Caco-2 (cell line): Measurements from ENCODE around the gene SLC25A17. TPM values are rescaled to one million over a fixed set of nuclear protein-coding genes. Genes with fewer than 3 reads are reported as not detected.
A peak's percentile ranks its signal among the peaks of the same experiment; 100 is the strongest.
"Not testable (repeated sequence)": the region's sequence is repeated elsewhere in the genome, so short reads cannot be mapped to it uniquely, and the experiment has no call there.

Experiments used
- BruUV-seq: library from RNA; stranded (reverse); fragments of 400-500 nt; replicated peaks from 2 replicates; lab custom pipeline; 2021; lab: Mats Ljungman, UMichigan
- CTCF ChIA-PET: fragments of 300-600 bp; sonication (Branson Sonifier 250); formaldehyde crosslinking; loops from one replicate; lab custom pipeline; 2022; ENCODE audit warnings: antibody characterized with exemption; lab: Charles Lee
- POLR2A ChIA-PET: fragments of 300-600 bp; sonication (Branson Sonifier 250); formaldehyde crosslinking; loops from one replicate; lab custom pipeline; 2022; ENCODE audit warnings: antibody characterized with exemption; lab: Charles Lee
- DNase-seq, 2 experiments: peaks; one replicate each; pipeline versions ENCODE4 v3.0.0 to v3.0.0-alpha.2; 2020 to 2022
- H3K27me3 ChIP-seq: replicated peaks from 2 replicates; pipeline ENCODE4 v1.6.0; 2011; ENCODE audit warnings: low read length; ENCODE audit not compliant: control insufficient read depth, insufficient read depth
- H3K36me3 ChIP-seq: 2 replicates; pipeline ENCODE4 v1.5.1; 2011; ENCODE audit warnings: low read length; ENCODE audit not compliant: control insufficient read depth, insufficient read depth
- H3K4me1 ChIP-seq: fragments of 250-450 bp; sonication (Bioruptor Pico); 2 replicates; pipeline ENCODE4 v1.5.1; 2020; ENCODE audit warnings: mild to moderate bottlenecking
- H3K4me3 ChIP-seq: 2 replicates; pipeline ENCODE4 v1.5.1; 2011; ENCODE audit warnings: low read depth, mild to moderate bottlenecking, control low read depth, low read length
- H3K9me3 ChIP-seq: fragments of 250-450 bp; sonication (Bioruptor Pico); 2 replicates; pipeline ENCODE4 v1.5.1; 2020; ENCODE audit warnings: mild to moderate bottlenecking, moderate library complexity
- H3K27ac Mint-ChIP-seq: one replicate; pipeline ENCODE4 v1.8.0; 2022; ENCODE audit warnings: mixed read lengths; ENCODE audit not compliant: unreplicated experiment
- H3K27me3 Mint-ChIP-seq: one replicate; pipeline ENCODE4 v1.8.0; 2022; ENCODE audit warnings: mixed read lengths; ENCODE audit not compliant: insufficient read depth, unreplicated experiment
- H3K36me3 Mint-ChIP-seq: one replicate; pipeline ENCODE4 v1.8.0; 2022; ENCODE audit warnings: mild to moderate bottlenecking, mixed read lengths; ENCODE audit not compliant: insufficient read depth, unreplicated experiment
- H3K4me1 Mint-ChIP-seq: one replicate; pipeline ENCODE4 v1.8.0; 2022; ENCODE audit warnings: low read depth, mixed read lengths; ENCODE audit not compliant: unreplicated experiment
- H3K4me3 Mint-ChIP-seq: one replicate; pipeline ENCODE4 v1.8.0; 2022; ENCODE audit warnings: mild to moderate bottlenecking, moderate library complexity, mixed read lengths; ENCODE audit not compliant: unreplicated experiment
- H3K9me3 Mint-ChIP-seq: one replicate; pipeline ENCODE4 v1.8.0; 2022; ENCODE audit warnings: mixed read lengths; ENCODE audit not compliant: unreplicated experiment
- intact Hi-C: fragments of 100-400 bp; cut with micrococcal nuclease; formaldehyde crosslinking; loops from one replicate; pipeline ENCODE4 v1.10.0; 2022; ENCODE audit not compliant: unreplicated experiment
- total RNA-seq: library from RNA; stranded (reverse); gene quantifications from 2 replicates; pipeline ENCODE4 v1.2.3, GENCODE V29; 2022
- TF ChIP-seq, protein P1 (sequence below), 2 experiments: fragments of 200-600 bp in 1 of 2; IDR thresholded peaks; 1 replicate in 1 of 2; 2 replicates in 1 of 2; pipeline versions ENCODE4 v1.5.1 to v1.8.0; 2011 to 2022; ENCODE audit warnings: antibody characterized with exemption in 1 of 2, control low read depth in 1 of 2, inconsistent platforms in 1 of 2, low read depth in 1 of 2, low read length in 1 of 2, mild to moderate bottlenecking in 1 of 2, moderate library complexity in 1 of 2; ENCODE audit not compliant: insufficient read depth in 1 of 2, severe bottlenecking in 1 of 2, unreplicated experiment in 1 of 2

The SLC25A17 gene
- total RNA-seq, 1 experiment from 2014 or later, result 23.1 TPM

DNA sequence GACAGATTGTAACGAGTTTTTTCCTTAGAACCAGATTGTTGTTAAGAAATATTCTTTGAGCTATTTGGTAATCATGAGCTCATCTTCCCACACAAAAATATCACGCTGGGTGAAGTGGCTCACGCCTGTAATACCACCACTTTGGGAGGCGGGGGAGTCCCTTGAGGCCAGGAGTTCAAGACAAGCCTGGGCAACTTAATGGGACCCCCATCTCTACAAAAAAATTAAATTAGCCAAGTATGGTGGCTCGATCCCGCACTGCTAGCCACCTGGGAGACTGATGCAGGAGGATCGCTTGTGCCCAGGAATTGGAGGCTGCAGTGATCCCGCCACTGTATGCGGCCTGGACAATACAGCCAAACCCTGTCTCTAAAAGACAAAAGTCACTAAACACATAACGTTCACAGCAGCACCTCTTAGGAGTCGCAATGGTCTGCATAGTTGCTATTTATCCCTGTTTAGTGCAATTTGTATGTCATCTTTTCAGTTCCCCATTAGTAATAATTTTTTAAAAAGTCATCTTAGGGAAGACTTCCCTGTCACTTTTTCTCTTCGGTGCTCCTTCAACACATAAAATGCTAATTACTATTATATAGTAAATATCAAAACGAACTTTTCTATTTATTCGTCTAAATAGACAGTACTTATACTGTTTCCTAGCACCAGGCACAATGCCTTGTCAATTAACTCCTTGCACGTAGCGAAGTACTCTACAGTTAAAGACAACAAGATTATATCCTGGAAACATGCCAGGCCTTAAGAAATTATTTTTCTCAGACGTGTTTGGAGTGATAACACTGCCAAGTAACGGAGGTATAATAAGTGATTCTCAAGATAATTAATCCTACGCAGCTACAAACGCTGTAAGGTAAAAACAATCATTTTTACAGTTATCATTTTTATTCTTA lies 36.2 kb upstream of the SLC25A17 start:
- TF ChIP-seq, protein P1, sequence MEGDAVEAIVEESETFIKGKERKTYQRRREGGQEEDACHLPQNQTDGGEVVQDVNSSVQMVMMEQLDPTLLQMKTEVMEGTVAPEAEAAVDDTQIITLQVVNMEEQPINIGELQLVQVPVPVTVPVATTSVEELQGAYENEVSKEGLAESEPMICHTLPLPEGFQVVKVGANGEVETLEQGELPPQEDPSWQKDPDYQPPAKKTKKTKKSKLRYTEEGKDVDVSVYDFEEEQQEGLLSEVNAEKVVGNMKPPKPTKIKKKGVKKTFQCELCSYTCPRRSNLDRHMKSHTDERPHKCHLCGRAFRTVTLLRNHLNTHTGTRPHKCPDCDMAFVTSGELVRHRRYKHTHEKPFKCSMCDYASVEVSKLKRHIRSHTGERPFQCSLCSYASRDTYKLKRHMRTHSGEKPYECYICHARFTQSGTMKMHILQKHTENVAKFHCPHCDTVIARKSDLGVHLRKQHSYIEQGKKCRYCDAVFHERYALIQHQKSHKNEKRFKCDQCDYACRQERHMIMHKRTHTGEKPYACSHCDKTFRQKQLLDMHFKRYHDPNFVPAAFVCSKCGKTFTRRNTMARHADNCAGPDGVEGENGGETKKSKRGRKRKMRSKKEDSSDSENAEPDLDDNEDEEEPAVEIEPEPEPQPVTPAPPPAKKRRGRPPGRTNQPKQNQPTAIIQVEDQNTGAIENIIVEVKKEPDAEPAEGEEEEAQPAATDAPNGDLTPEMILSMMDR (IDR thresholded peaks at IDR 0.05; ENCODE audit: insufficient read depth in 1 of 2, low read depth in 1 of 2, low read length in 1 of 2, severe bottlenecking in 1 of 2, unreplicated experiment in 1 of 2), result no peak
- H3K9me3 Mint-ChIP-seq, result no peaks in the 10 kb centered on the region
- H3K4me3 Mint-ChIP-seq, result peak overlapping the region; percentile 98
- no peaks in the 10 kb centered on the region for H3K27me3 Mint-ChIP-seq
- intact Hi-C loops, result loop anchor here (5.0 kb wide), 1 partner anchor 42 kb away; no protein-coding TSS in a partner anchor
- POLR2A ChIA-PET, result interaction anchor here (0.9 kb wide), 1 partner anchor 22 kb away, joined by 9 read pairs; no protein-coding TSS in a partner anchor
- Histone ChIP-seq H3K4me3 (peak overlapping the region; percentile 56), H3K9me3 (no peaks in the 10 kb centered on the region), H3K4me1 (peaks cover 37% of the 10 kb centered on the region), H3K36me3 (no peaks in the 10 kb centered on the region; the same call in 1 of the 2 replicates), H3K27me3 (no peaks in the 10 kb centered on the region)
- peaks cover 6% of the 10 kb centered on the region for H3K4me1 Mint-ChIP-seq
- CTCF ChIA-PET, result interaction anchor here (2.6 kb wide), 1 partner anchor 44 kb away, joined by 16 read pairs; no protein-coding TSS in a partner anchor
- H3K27ac Mint-ChIP-seq, result peak overlapping the region; percentile 100
- peaks cover 42% of the 10 kb centered on the region for H3K36me3 Mint-ChIP-seq
- no peak for DNase-seq
- TSS peak; percentile 33 for BruUV-seq

DNA sequence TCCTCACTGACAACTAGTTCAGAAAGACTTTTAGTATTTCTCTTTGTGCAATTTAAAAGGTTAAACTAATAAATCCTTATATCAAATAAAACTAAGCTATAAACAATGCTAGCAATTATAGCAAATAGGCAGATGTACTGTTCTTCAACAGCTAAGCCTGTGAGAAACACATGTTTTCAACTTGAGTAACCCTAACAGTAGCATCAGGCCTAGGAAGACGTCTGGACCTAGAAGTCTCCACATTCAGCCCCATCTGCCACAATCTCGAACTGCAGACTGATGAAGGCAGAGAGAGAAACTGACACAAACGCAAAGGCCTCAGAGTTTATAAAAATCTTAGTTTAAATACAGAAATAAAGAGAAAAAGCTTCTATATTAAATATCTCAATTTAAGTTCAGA lies 34.8 kb upstream of the SLC25A17 start:
- Histone ChIP-seq H3K4me3 (no peak overlapping the region), H3K4me1 (peaks cover 37% of the 10 kb centered on the region), H3K36me3 (no peaks in the 10 kb centered on the region; the same call in 1 of the 2 replicates), H3K9me3 (no peaks in the 10 kb centered on the region), H3K27me3 (no peaks in the 10 kb centered on the region)
- Mint-ChIP-seq H3K4me1 (peaks cover 6% of the 10 kb centered on the region), H3K27me3 (no peaks in the 10 kb centered on the region), H3K9me3 (no peaks in the 10 kb centered on the region), H3K4me3 (peak overlapping the region; percentile 98), H3K27ac (no peak overlapping the region), H3K36me3 (peaks cover 55% of the 10 kb centered on the region)
- ChIA-PET POLR2A (no interaction called here), CTCF (no interaction called here)
- TF ChIP-seq, protein P1 (IDR thresholded peaks at IDR 0.05; ENCODE audit: insufficient read depth in 1 of 2, low read depth in 1 of 2, low read length in 1 of 2, severe bottlenecking in 1 of 2, unreplicated experiment in 1 of 2), result no peak
- no peak for DNase-seq
- intact Hi-C loops, result no loop called here
- BruUV-seq, result no TSS peak

DNA sequence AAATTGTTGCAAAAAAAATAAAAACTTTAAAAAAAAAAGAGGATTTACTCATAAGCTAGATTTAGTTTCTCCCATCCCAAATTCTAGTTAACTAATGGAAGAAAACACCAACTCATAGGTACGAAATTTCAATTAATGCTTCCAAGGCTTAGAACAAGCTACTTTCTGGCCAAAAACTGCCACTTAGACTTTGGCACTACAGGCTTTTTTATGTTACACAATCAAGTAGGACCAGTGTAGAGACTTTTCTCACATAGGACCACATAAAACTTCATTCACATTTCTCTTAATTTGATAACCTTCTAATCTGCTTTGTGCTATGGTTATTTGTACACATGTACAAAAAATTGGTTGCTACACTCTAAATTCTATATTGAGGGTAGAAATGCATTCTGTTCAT lies 34.2 kb upstream of the SLC25A17 start:
- no peak overlapping the region for H3K27ac Mint-ChIP-seq
- peaks cover 6% of the 10 kb centered on the region for H3K4me1 Mint-ChIP-seq
- Histone ChIP-seq H3K27me3 (no peaks in the 10 kb centered on the region), H3K36me3 (no peaks in the 10 kb centered on the region; the same call in 1 of the 2 replicates), H3K9me3 (no peaks in the 10 kb centered on the region), H3K4me3 (no peak overlapping the region), H3K4me1 (peaks cover 37% of the 10 kb centered on the region)
- no peaks in the 10 kb centered on the region for H3K27me3 Mint-ChIP-seq
- H3K36me3 Mint-ChIP-seq, result peaks cover 61% of the 10 kb centered on the region
- intact Hi-C loops, result no loop called here
- DNase-seq, result no peak
- ChIA-PET CTCF (no interaction called here), POLR2A (interaction anchor here (0.8 kb wide), 1 partner anchor 98 kb away, joined by 4 read pairs; the partner anchor contains the start of gene RBX1)
- H3K9me3 Mint-ChIP-seq, result no peaks in the 10 kb centered on the region
- BruUV-seq, result no TSS peak
- TF ChIP-seq, protein P1 (IDR thresholded peaks at IDR 0.05; ENCODE audit: insufficient read depth in 1 of 2, low read depth in 1 of 2, low read length in 1 of 2, severe bottlenecking in 1 of 2, unreplicated experiment in 1 of 2), result no peak
- peak overlapping the region; percentile 98 for H3K4me3 Mint-ChIP-seq

DNA sequence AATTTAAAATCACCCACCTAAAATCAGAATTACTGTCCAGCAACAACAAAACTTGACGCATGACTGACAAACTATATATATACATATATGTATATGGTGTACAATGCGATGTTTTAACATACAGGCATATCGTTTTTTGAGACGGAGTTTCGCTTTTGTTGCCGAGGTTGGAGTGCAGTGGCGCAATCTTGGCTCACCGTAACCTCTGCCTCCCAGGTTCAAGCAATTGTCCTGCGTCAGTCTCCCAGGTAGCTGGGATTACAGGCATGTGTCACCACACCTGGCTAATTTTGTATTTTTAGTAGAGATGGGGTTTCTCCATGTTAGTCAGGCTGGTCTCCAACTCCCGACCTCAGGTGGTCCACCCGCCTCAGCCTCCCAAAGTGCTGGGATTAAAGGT lies 26.7 kb upstream of the SLC25A17 start:
- H3K27me3 ChIP-seq, DNase-seq, H3K9me3 ChIP-seq, CTCF ChIA-PET, H3K9me3 Mint-ChIP-seq, H3K27me3 Mint-ChIP-seq, H3K4me3 Mint-ChIP-seq, H3K27ac Mint-ChIP-seq, H3K4me1 Mint-ChIP-seq, BruUV-seq, H3K4me1 ChIP-seq, intact Hi-C loops, H3K36me3 ChIP-seq, H3K4me3 ChIP-seq: not testable (repeated sequence)
- POLR2A ChIA-PET, result interaction anchor here (1.0 kb wide), 1 partner anchor 11 kb away, joined by 9 read pairs; the partner anchor contains the start of gene ST13
- H3K36me3 Mint-ChIP-seq, result peaks cover 89% of the 10 kb centered on the region
